Stimulated activated CD8-positive, alpha-beta memory T cell treated with anti-CD3 and anti-CD28 coated beads, Interleukin-15, amount 100 ng/mL, for 48 hours (primary cell): ENCODE data around the gene SAP25.
"Not testable (repeated sequence)": the region's sequence is repeated elsewhere in the genome, so short reads cannot be mapped to it uniquely, and the experiment has no call there.

ENCODE experiments used
- DNase-seq, 2 donors: peaks; one replicate each; pipeline ENCODE4 v3.0.0-alpha.2; 2020; ENCODE audit warnings: low read depth in 2 of 2

The SAP25 gene

GRCh38 chr7:100575746-100576383 lies 2.2 kb upstream of the SAP25 start:
- no peak for DNase-seq

- no peak for DNase-seq
Measured at GRCh38 chr7:100575206-100575631, 1.5 kb upstream of the SAP25 start.

DNA sequence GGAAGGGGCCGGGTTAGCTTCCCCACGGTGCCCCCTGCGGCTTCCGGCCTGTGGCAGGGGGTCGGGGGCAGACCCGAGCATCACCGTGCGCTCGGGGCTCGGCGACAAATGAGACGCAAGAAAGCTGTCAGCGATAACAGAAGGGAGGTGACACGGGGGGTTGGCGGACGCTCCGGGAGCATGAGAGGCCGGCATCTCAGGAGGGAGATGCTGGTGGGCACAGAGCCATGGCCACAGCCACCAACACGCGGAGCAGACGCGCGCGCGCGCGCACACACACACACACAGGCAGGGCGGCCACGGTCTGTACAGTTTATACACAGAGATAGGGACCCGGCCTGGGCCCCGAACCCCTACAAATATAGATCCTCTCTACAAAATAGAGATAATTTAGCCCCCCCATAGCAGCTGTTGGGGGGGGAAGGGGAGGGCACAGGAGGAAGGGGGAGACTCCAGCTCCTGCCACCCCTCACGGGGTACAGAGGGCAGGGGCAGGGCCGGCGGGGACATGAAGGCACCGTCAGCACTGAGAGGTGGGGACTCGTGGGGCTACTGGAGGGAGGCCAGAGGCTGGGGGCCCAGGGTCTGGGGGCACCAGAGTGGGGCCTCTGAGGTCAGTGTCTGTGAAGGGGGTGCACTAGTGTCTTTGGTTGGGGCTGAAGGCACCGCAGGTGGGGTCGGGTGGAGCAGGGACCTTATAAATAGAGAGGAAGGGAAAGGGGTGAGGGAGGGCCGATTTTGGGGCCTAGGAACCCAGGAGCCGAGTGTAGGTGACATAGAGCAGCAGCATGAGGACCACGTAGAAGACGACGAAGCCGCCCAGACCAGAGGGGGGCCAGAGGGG lies 884 bp upstream of the SAP25 start:
- DNase-seq = no peak

DNA sequence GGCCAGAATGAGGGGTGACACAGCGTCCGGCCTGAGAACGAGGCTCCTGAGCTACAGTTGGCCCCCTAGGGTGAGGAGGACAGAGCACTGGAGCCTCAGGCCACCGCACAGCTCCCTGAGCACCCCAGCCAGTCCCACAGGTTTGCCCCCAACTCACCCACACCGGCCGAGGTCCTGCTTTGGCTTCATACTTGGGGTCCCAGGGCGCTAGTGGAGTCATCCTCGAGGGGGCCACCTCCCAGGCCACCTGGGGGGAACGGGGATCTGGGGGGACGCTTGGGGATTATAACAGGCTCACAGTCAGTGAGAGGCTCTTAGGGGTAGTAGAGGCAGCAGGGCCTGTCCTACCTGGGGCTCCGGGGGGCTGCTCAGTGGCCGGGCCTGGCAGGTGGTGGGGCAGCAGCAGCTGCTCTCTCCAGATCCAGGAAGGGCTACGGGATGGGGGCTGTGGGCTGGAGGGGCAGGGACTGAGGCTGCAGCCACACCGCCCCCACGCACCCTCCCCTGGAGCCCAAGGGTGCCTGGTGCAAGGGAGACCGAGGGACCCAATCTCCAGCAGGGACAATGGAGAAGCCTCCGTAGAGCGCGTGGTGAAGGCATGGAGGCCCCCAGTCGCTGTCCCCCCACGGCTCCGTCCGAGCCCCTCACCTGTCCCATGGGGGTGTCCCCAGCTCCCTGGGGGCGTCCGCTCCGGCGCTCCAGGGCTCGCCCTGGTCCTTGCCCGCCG lies 588 bp downstream of the SAP25 start:
- DNase-seq = no peak

DNA sequence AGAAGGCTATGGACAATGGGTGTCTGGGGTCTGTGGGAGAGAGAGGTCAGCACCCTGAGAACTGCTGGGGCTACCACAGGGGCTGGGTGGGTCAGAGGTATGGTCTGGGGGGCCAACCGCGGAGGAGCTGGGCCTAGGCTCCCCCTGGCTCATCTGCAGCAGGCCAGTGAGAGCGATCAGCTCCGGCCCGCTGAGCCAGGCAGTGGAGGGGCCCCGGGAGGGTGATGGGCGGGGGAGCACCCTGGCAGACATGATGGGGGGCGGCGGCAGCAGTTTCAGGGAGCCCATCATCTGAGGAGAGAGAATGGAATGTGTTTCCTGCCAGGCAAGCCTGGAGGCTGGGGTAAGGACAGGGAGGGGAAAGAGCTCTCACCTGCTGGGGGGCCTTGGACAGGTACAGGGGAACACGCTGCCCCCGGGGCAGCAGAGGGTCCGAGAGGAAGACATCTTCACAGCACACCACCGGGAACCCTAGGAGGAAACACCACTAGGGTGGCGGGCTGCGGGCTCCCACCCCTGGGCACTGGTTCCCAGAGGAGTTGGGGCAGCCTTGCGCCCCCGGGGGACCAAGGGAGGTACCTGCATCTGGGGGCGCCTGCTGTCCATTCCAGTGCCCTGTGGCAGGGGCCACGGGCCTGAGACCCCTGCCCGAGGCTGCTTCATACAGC lies 1.3 kb downstream of the SAP25 start:
- DNase-seq = no peak

- no peak for DNase-seq
Measured at GRCh38 chr7:100571829-100572116, 1.9 kb downstream of the SAP25 start.

GRCh38 chr7:100570954-100571828 lies 2.5 kb downstream of the SAP25 start:
- no peak for DNase-seq

DNA sequence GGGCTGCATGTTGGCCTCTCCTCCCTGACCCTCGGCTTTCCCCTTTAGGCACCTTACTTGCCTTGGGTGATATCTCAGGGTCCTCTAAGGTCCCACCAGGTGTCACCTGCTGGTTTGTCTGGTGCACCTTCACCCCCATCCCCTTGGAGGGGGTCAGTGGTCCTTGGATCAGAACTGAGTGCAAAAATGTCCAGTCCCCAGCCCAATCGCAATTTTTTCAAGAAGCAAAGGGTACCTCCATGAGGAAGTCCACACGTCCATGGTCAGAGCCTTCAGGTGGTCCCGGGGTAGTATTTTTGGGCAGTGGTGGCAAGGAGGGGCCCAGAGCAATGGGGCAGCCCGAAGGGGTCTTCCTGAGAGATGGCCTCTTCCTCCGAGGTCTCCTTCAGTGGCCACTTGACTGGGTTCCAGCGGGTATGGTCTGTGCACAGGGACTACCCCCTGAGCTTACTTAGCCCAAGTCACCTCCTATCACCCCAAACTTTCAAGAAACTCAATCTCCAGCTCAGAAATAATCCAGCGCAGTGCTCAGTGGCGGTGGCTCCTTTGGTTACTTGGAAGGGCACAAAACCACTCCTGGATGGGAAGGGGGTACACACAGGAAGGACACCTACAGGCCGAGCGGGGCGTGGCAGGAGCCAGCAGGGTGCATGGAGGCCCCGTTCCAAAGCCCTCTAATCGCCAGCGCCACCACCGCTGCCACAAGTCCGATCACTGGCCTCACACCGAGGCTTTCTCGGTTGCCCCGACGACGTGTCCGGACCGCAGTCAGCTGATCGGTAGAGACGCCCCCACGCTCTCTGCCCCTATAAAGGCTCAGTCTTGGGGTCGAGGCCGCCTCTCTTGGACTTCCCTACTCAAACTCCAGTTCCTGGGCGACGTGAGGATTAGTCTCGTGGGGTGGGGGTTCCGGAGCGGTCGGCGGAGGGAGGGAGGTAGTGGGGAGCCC lies 4.5 kb downstream of the SAP25 start:
- DNase-seq = peak; percentile 39 to 45

GRCh38 chr7:100568176-100568895 lies 5.4 kb downstream of the SAP25 start:
- no peak for DNase-seq

DNA sequence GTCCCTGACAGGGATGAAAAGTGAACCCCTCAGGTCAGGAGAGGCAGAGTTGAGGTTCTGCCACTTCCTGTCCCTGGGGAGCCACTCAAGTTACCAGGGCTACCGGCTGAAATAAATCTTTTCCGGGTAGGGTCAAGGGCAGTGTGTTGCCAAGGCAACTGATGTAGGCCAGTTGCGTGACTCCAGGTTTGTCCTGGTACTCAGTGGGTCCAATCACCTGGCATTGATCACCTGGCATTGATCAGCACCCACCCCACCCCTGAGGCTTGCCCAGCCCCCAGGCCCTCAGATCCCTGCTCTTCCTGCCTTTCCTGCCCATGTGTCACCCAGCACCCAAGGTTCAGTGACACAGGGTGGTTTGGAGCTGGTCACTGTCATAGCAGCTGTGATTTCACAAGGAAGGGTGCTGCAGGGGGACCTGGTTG lies 5.9 kb downstream of the SAP25 start:
- DNase-seq = no peak

GRCh38 chr7:100567031-100567730 lies 6.5 kb downstream of the SAP25 start:
- no peak for DNase-seq

DNA sequence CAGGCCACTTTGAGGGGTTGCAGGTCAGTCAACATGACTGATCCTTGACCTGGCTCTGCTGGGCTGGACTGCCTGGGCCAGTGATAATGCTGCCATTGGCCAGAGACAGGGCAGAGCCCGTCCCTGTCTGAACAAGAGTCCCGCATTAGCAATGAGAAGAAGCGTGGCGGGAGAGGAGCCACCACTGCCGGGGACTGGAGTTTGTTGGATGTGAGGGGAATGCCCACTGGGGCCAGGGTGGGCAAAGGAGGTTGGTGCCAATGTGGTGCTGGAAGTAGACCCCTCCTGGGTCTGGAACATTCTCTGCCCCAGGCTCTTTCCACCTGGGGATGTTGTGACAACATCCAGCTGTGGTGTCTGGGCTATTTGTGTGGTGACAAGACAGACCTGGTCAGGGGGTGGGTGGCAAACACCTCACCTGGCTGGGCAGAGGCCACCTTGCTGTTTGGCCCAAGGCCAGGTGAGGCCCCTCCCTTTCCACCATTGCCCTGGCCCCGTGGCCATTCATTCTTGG lies 7.6 kb downstream of the SAP25 start:
- DNase-seq = no peak

DNA sequence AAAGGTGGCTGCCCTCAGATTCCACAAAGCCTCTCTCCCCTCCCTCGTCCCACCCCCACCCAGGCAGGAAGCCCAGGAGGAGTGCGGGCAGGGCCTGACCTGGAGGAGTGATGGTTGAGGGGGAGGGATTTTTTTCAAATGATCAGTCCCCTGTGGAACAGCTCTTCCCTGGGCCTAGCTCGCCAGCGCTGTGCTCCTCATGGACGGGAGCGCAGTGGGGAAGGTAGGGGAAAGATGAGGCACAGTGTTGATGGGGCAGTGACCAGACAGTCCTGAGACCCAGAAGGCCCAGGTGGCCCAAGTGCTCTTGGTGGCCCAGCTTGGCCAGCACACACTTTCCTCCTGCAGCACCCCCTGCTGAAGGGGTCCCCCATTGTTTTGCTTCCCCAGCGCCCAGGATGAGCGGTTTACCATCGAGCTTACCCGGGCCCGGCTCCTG lies 8.5 kb downstream of the SAP25 start:
- DNase-seq = no peak

DNA sequence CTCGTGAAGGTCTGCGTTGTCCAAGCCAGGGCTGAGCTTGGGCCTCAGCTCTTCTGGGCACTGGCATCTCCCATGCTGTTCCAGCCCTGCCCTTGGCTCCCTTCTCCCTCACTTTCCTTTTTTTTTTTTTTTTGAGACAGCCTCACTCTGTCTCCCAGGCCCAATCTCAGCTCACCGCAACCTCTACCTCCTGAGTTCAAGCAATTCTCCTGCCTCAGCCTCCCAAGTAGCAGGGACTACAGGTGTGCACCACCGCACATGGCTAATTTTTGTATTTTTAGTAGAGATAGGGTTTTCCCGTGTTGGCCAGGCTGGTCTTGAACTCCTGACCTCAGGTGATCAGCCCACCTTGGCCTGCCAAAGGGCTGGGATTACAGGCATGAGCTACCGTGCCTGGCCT lies 9.3 kb downstream of the SAP25 start:
- not testable (repeated sequence) for DNase-seq

GRCh38 chr7:100563809-100564400 lies 9.8 kb downstream of the SAP25 start:
- DNase-seq = peak; percentile 59 to 61

GRCh38 chr7:100563100-100563564 lies 10.6 kb downstream of the SAP25 start:
- DNase-seq = no peak

DNA sequence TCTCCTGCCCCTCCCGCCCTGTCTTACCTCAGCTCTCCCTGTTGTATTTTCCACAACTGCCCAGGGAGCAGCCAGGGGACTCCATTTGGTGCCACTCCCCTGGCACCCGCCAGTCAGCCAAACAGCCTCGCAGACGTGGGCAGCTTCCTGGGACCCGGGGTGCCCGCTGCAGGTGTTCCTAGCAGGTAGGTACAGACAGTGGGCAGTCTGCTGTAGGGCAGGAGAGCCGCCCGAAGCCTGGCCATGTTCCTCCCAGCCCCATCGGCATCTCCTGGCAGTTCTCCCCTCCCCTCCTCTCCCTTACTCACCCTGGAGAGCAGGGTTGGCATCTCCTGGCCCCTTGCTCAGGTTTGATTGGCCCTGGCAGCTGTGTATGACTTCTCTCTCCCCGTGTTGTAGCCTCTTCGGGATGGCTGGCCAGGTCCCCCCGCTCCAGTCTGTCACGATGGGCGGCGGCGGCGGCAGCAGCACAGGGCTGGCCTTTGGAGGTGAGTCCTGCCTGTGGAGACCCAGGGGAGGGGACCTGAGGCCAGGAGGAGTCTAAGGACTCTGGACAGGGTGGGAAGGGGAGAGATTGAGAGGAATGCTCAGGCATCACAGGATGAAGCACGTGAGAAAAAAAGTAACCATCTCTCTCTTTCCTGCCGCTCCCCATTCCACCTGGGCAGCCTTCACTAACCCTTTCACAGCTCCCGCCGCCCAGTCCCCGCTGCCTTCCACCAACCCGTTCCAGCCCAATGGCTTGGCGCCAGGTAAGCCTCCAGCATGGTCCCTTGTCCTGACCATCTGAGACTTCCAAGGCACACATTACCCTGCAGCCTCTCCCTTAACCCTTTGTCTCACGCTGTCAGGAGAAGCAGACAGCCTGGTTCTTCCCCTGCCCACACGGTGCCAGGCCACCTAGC lies 11.3 kb downstream of the SAP25 start:
- DNase-seq = no peak
